EH (cell line): Measurements from ENCODE around the gene DICER1.
"Not testable (repeated sequence)": the region's sequence is repeated elsewhere in the genome, so short reads cannot be mapped to it uniquely, and the experiment has no call there.

Experiments
- DNase-seq: peaks from one replicate; pipeline ENCODE4 v3.0.0-alpha.2; 2015; ENCODE audit warnings: low read depth

DICER1 gene

DNA sequence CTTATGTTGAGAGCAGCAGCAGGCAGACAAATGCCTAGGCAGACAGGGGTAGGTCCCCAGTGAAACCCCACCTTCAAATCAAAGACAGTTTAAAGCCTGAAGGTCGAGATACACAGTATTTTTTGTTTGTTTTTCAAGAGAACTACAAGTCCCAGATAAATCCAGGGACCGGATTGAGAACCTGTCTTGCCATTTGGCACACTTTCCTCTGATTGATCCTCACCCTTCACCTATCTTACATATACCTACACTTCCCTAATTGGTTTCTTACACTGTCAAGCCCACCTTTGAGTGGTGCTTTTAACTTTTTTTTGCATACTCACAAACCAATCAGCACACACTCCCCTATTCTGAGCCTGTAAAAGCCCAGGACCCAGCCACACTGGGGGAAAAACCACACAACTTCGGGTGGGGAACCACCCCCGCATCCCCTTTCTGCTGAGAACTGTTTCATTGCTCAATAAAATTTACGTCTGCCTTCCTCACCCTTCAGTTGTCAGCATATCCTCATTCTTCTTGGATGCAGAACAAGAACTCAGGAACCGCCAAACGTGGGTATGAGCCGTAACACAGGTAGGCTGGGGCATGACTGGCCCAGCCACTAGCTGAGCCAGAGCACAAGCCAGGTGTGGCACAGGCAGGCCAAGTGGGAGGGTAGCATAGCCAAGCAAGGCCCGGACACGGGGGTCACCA is 11.1 kb downstream of the DICER1 start:
- DNase-seq, result no peak

GRCh38 chr14:95144849-95145248 is 12.5 kb downstream of the DICER1 start:
- no peak for DNase-seq

- DNase-seq, result peak; percentile 23
Observed at GRCh38 chr14:95143808-95144620, 13.3 kb downstream of the DICER1 start.

DNA sequence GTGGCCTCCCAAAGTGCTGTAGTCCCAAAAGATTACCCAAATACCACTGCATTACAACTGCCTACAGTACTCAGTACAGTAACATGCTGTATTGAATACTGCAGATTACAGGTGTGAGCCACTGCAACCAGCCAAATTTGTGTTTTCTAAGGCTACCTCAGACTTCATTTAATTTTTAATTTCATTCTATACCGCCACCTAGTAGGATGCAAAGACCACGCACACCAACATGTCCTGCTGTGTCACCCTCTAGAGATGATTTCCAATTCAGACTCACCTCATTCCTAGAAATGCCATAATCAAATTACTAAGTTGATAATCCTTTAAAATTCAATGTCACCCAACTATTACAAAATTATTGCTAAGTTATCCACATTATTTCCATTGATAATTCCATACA is 15.1 kb downstream of the DICER1 start:
- DNase-seq, result no peak

- no peak for DNase-seq
Observed at GRCh38 chr14:95141684-95142083, 15.6 kb downstream of the DICER1 start.

DNA sequence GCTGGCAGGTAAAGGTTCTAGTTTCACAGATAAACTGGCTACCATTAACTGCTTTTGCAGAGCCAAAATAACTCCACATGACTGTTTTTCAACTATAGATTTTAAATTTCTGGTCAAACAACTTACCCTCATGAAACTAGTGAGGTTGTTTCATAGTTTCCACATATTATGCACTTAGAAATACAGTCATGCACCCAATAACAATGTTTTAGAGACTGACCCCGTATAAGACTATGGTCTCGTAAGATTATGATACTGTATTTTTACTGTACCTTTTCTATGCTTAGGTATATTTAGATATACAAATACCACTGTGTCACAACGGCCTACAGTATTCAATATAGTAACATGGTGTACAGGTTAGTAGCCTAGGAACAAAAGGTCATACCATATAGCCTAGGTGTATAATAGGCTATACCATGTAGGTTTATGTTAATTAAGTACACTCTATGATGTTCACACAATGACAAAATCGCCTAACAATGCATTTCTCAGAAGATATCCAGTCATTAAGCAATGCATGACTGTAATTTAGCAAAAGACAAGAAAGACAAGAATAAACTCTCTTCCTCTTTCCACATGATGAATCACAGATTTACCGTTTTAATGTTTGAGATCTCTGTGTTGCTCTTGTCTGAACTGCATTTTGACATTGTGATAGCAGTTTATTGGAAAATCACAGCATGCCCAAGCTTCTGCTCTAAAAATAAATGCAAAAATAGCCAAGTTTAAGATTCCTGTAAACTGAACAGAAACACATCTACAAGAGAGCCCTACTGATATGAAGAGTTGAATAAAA is 17.1 kb downstream of the DICER1 start:
- DNase-seq, result peak; percentile 56

GRCh38 chr14:95138876-95139275 is 18.5 kb downstream of the DICER1 start:
- DNase-seq, result no peak

DNA sequence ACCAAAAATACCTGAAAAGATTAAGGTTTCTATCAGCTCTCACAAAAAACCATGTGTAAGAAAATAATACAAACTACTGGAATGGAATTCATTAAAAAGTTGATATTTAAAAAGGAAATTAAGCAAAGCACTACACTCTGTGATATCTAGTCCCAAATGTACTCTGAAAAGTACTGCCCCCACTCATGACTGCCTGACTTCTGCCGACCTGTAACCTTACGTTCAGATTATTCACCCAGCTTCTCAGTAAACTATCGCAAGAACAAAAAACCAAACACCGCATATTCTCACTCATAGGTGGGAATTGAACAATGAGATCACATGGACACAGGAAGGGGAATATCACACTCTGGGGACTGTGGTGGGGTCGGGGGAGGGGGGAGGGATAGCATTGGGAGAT is 18.9 kb downstream of the DICER1 start:
- DNase-seq, result not testable (repeated sequence)

DNA sequence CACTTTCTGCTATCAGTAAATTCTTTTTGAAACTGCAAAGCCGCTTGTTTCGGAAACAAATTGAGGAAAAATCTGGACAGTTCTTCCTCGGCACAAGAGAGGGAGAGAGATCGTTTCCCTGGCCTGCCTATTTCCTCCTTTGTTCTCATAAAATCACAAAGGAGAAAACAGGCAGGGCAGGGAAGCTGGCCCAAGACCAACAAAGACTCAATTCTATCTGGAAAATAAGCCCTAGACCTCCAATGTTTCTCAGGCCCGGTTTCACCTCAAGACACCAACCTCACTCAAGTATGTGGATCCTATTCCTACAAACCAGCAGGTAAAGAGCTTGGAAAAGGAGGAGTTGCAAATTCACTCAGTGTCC is 19.5 kb downstream of the DICER1 start:
- no peak for DNase-seq

DNA sequence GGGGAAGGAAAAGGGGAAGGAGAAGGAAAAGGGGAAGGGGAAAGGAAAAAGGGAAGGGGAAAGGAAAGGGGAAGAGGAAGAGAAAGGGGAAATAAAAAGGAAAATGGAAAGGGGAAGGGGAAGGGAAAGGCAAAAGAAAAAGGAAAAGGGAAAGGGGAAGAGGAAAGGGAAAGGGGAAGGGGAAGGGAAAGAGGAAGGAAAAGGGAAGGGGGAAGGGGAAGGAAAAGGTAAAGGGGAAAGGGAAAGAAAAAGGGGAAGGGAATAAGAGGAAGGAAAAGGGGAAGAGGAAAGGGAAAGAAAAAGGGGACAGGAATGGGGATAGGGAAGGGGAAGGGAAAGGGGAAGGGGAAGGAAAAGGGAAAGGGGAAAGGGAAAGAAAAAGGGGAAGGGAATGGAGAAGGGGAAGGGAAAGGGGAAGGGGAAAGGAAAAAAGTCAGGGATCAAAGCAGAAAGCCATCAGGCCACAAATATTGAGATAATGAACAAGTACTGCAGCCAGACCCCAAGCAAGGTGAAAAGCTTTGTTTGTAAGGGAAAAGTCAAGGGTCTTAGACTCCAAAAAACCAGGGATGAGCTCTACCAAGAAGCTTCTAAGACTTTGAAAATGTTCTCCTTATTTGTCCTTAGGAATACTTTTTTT is 20.0 kb downstream of the DICER1 start:
- no peak for DNase-seq

DNA sequence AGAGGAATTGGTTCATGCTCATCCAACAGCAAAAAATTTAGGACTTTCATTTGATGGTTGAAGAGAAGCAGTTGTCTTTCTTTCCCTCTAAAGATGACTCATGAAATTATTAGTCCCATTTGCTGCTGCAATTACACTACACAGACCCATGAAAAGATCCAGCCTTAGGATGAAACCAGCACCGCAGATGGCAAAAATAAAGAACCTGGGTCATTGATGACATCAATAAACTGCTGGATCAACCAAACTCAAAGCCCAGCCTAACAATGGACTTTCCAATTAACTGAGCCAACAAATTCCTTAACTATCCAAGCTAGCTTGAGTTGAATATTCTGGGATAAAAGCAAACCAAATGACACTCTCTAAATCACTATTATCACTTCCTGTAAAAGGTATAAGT is 20.7 kb downstream of the DICER1 start:
- no peak for DNase-seq

GRCh38 chr14:95134304-95134933 is 22.9 kb downstream of the DICER1 start:
- no peak for DNase-seq

- no peak for DNase-seq
Observed at GRCh38 chr14:95133282-95133681, 24.0 kb downstream of the DICER1 start.

DNA sequence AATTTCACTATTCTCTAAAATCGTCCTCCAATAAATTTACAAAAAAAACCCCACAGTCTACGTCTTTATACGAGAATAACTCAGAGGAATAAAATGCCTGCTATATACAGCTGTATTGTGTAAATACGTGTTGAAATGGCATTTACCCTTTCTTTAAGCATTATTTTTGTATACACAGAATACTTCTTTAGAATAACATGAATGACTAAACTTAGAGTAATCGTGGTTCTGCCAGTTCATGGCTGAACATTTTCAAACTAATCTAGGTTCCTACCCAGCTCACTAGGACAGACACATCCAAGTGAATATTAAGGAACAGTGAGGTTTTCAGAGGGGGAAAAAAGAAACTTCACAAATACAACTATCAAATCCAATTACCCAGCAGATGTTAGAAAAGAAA is 24.6 kb downstream of the DICER1 start:
- no peak for DNase-seq

- no peak for DNase-seq
Observed at GRCh38 chr14:95130549-95130948, 26.8 kb downstream of the DICER1 start.

GRCh38 chr14:95128140-95128539 is 29.2 kb downstream of the DICER1 start:
- DNase-seq, result no peak

DNA sequence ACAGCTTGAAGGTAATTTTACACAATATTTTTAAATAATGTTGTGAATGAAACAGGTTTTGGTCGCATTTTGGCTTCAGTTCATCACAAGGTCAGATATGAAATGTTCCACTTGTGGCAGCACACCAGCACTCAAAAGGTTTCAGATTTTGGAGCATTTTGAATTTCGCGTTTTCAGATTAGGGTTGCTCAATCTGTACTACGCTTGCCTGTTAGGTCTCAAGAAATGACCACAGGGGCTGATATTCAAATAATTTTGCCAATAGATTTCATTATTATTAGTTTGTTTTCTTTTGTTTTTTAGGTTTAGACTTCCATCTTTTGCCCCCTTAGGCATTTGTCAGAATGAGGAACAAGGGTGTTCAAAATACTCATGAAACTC is 29.8 kb downstream of the DICER1 start:
- no peak for DNase-seq

GRCh38 chr14:95126906-95127530 is 30.3 kb downstream of the DICER1 start:
- no peak for DNase-seq

DNA sequence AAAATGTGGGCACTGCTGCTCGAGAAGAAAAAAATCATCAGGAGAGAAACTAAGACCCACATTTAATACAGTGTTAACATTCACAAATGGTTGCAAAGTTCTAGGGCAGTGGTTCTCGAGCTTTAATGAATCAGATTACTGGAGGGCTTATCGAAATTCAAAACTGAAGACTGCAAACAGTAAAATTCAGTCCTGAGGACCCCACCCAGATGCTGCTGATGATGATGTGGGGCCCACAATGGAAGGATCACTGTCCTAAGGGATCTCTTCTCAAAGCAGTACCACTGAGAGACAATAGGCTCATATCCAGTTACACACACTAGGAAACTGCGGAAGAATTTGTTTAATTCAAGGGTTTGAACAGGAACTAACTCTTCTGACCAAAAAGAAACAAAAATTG is 31.4 kb downstream of the DICER1 start:
- DNase-seq, result no peak

DNA sequence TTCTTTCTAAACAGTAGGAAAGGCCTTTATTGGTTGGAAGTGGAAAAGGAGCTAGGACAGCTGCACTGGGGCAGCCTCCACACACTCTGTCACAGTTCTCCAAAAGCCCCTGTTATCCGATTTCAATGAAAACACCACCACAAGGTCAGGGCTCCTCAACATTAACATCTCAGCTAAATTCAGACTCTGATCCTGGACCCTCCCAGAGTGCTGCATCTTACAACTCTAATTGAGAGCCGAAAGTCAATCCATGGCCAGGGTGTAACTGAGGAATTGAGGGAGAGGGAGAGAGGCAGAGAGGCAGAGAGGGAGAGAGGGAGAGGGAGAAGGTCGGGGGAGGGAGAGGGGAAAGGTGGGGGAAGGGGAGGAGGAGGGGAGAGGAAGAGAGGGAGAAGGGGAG is 32.1 kb downstream of the DICER1 start:
- no peak for DNase-seq

DNA sequence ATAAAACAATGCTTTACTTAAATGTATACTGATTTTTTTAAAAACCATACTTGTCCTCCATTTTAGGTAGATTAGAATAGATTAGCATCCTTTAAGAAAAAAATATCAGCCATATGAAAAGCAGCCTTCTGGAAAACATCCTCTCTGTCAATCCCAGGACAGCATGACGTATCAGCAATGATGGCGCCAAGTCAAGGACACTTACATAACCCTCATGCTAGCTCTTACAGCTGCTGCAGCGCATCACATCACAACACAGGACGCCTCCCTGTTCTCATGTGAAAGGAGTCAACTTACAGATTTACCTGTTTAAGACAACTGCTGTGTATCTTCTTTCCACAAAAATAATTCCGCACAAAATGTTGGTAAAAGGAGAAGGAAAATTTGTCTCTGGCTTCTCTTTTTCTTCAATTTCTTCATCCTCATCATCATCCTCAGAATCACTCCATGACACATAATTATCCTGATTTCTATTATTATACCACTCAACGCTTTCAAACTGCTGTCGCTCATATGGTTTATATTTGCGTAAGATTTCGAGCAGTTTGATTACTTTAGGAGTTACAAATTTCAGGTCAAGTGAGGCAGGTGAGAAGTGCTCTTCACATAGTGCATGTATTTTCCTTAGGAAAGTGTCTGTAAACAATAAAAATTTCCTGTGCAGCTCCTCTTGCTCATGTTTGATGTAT is 33.3 kb downstream of the DICER1 start:
- no peak for DNase-seq
